GM23338 (cell line): ENCODE results near the gene GBF1. TPM values are rescaled to one million over a fixed set of nuclear protein-coding genes. Genes with fewer than 3 reads are reported as not detected.

Experiments
- ATAC-seq: fragments of 200-7000 bp; cut with Tn5 transposase; 3 replicates; pipeline ENCODE4 v1.9.1; 2020
- DNase-seq: peaks from one replicate; pipeline ENCODE4 v3.0.0-alpha.2; 2015; ENCODE audit warnings: low spot score
- H2AFZ ChIP-seq: fragments of 200-600 bp; sonication (generic); 2 replicates; pipeline ENCODE4 v1.8.0; 2016; ENCODE audit warnings: antibody characterized with exemption, mild to moderate bottlenecking, moderate library complexity
- H3F3A ChIP-seq: fragments of 200-600 bp; sonication (generic); replicated peaks from 2 replicates; pipeline ENCODE4 v1.8.0; 2017; ENCODE audit warnings: antibody characterized with exemption, mixed run types, low read depth
- H3K27ac ChIP-seq: fragments of 200-600 bp; sonication (generic); 2 replicates; pipeline ENCODE4 v1.6.1; 2016; ENCODE audit warnings: low read depth
- H3K27me3 ChIP-seq: fragments of 200-600 bp; sonication (generic); 2 replicates; pipeline ENCODE4 v1.8.0; 2016; ENCODE audit warnings: mild to moderate bottlenecking, mixed run types, moderate library complexity; ENCODE audit not compliant: insufficient read depth
- H3K36me3 ChIP-seq: fragments of 200-600 bp; sonication (generic); 2 replicates; pipeline ENCODE4 v1.8.0; 2016; ENCODE audit warnings: mild to moderate bottlenecking; ENCODE audit not compliant: insufficient read depth
- H3K4me1 ChIP-seq: fragments of 200-600 bp; sonication (generic); 2 replicates; pipeline ENCODE4 v1.8.0; 2016; ENCODE audit warnings: mild to moderate bottlenecking, moderate library complexity; ENCODE audit not compliant: insufficient read depth
- H3K4me2 ChIP-seq: fragments of 200-600 bp; sonication (generic); 2 replicates; pipeline ENCODE4 v1.7.1; 2017; ENCODE audit warnings: mixed run types
- H3K4me3 ChIP-seq: fragments of 200-600 bp; sonication (generic); 2 replicates; pipeline ENCODE4 v1.6.1; 2016; ENCODE audit warnings: mixed run types
- H3K79me2 ChIP-seq: fragments of 200-600 bp; sonication (generic); replicated peaks from 2 replicates; pipeline ENCODE4 v1.8.0; 2017; ENCODE audit warnings: mild to moderate bottlenecking; ENCODE audit not compliant: insufficient read depth
- H3K9me2 ChIP-seq: fragments of 200-600 bp; sonication (generic); 2 replicates; pipeline ENCODE4 v1.8.0; 2017; ENCODE audit not compliant: insufficient read depth
- H4K20me1 ChIP-seq: fragments of 200-600 bp; sonication (generic); replicated peaks from 2 replicates; pipeline ENCODE4 v1.8.0; 2017; ENCODE audit warnings: mild to moderate bottlenecking; ENCODE audit not compliant: insufficient read depth
- H3K27ac Mint-ChIP-seq: 2 replicates; pipeline ENCODE4 v1.8.0; 2020; ENCODE audit warnings: inconsistent platforms, mild to moderate bottlenecking, moderate library complexity, mixed read lengths
- H3K27me3 Mint-ChIP-seq: 3 replicates; pipeline ENCODE4 v1.8.0; 2022; ENCODE audit warnings: low read depth, mild to moderate bottlenecking, moderate library complexity, mixed read lengths, inconsistent platforms; ENCODE audit not compliant: insufficient read depth, poor library complexity
- H3K36me3 Mint-ChIP-seq: 3 replicates; pipeline ENCODE4 v1.8.0; 2021; ENCODE audit warnings: low read depth, mild to moderate bottlenecking, inconsistent platforms, moderate library complexity, mixed read lengths
- H3K4me1 Mint-ChIP-seq: 3 replicates; pipeline ENCODE4 v1.8.0; 2020; ENCODE audit warnings: mild to moderate bottlenecking, inconsistent platforms, mixed read lengths
- H3K4me3 Mint-ChIP-seq: 3 replicates; pipeline ENCODE4 v1.8.0; 2021; ENCODE audit warnings: moderate library complexity, mild to moderate bottlenecking, inconsistent platforms, mixed read lengths
- H3K9me3 Mint-ChIP-seq: 3 replicates; pipeline ENCODE4 v1.8.0; 2020; ENCODE audit warnings: moderate library complexity, mild to moderate bottlenecking, inconsistent platforms, mixed read lengths
- CREB1 ChIP-seq: fragments of 250-450 bp; sonication (Bioruptor Pico); IDR thresholded peaks from 2 replicates; pipeline ENCODE4 v1.5.0; 2020; ENCODE audit warnings: low read depth, mild to moderate bottlenecking, moderate library complexity
- CTCF ChIP-seq, 2 experiments: fragments of 200-600 bp in 1 of 2; sonication (generic) in 1 of 2; conservative IDR thresholded peaks; 2 replicates each; pipeline versions ENCODE4 v1.5.1 to v1.6.1; 2016 to 2017; ENCODE audit warnings: antibody characterized with exemption in 2 of 2, low read depth in 2 of 2, mild to moderate bottlenecking in 2 of 2, moderate library complexity in 1 of 2
- EZH2 ChIP-seq: fragments of 200-600 bp; sonication (generic); IDR thresholded peaks from one replicate; pipeline ENCODE4 v1.8.0; 2017; ENCODE audit warnings: antibody characterized with exemption, mild to moderate bottlenecking, low read depth; ENCODE audit not compliant: unreplicated experiment
- ZNF462 ChIP-seq: fragments of 250-450 bp; sonication (Bioruptor Pico); IDR thresholded peaks from 2 replicates; pipeline ENCODE4 v1.5.0; 2020; ENCODE audit warnings: mild to moderate bottlenecking, moderate library complexity
- polyA plus RNA-seq: library from polyadenylated mRNA; unstranded; fragments of >200 nt; fragmentation: Nextera tagmentation; extraction: Ambion mirVana; gene quantifications from 2 replicates; pipeline ENCODE4 v1.2.1, GENCODE V29; 2016
- total RNA-seq: library from RNA; depleted of rRNA; stranded (reverse); fragments of >200 nt; shearing (Covaris generic); gene quantifications from 2 replicates; pipeline ENCODE4 v1.2.3, GENCODE V29; 2014

GBF1 gene
- total and polyA plus RNA-seq, 2 experiments from 2014 or later, result 6.5 to 27.2 TPM

GRCh38 chr10:102227050-102227449, 18.3 kb upstream of the GBF1 start (continued):
- TF ChIP-seq ZNF462 (CRISPR knock-in tag) (no peak), CTCF (conservative IDR thresholded peaks at IDR 0.05; ENCODE audit: low read depth in 2 of 2) (no peak)

- Histone ChIP-seq H3K9me2 (no peaks in the 10 kb centered on the region), H3K27ac (no peak overlapping the region), H3K36me3 (no peaks in the 10 kb centered on the region), H3K27me3 (peaks cover 97% of the 10 kb centered on the region), H3K4me3 (peak overlapping the region; percentile 72), H2AFZ (peak overlapping the region; percentile 95), H3K4me2 (peak overlapping the region; percentile 90), H4K20me1 (0 out of 2 replicates have a peak, but pooled peaks cover 10% of the 10 kb centered on the region), H3F3A (peaks cover 5% of the 10 kb centered on the region), H3K4me1 (peaks cover 4% of the 10 kb centered on the region; the same call in 1 of the 2 replicates), H3K79me2 (no peaks in the 10 kb centered on the region)
- Mint-ChIP-seq H3K4me1 (peaks cover 12% of the 10 kb centered on the region; the same call in 2 of the 3 replicates), H3K27ac (no peak overlapping the region), H3K4me3 (peak overlapping the region; percentile 70), H3K27me3 (peaks cover 91% of the 10 kb centered on the region), H3K9me3 (peaks cover 2% of the 10 kb centered on the region; the same call in 1 of the 3 replicates), H3K36me3 (no peaks in the 10 kb centered on the region)
- peak; percentile 92 for DNase-seq
- TF ChIP-seq CTCF (conservative IDR thresholded peaks at IDR 0.05; ENCODE audit: low read depth in 2 of 2), result peak; percentile 91 to 98
- TF ChIP-seq CREB1 (CRISPR knock-in tag), result no peak
- peak; percentile 51 for TF ChIP-seq EZH2
- ATAC-seq, result peak; percentile 32
These were observed 15.5 kb upstream of the GBF1 start for GRCh38 chr10:102229810-102230263.
